22Rv1 (cell line): ENCODE measurements around the gene KLHDC4.

Experiments
- CTCF ChIP-seq: fragments of 450-650 bp; IDR thresholded peaks from 2 replicates; pipeline ENCODE4 v1.5.1; 2017; ENCODE audit warnings: mild to moderate bottlenecking
- ZFX ChIP-seq: fragments of 450-650 bp; IDR thresholded peaks from 2 replicates; pipeline ENCODE4 v1.6.1; 2017; ENCODE audit warnings: antibody characterized with exemption, borderline replicate concordance

GRCh38 chr16:87715658-87716057 lies 50.1 kb downstream of the KLHDC4 start:
- TF ChIP-seq CTCF (no peak), ZFX (no peak)
